H1 (cell line): ENCODE data around the gene PLP2. TPM values are rescaled to one million over a fixed set of nuclear protein-coding genes. Genes with fewer than 3 reads are reported as not detected.

Source experiments
- CTCF ChIA-PET: fragments of 300-600 bp; sonication (Branson Sonifier 250); formaldehyde crosslinking; loops from one replicate; lab custom pipeline; 2021; ENCODE audit not compliant: partially characterized antibody; lab: Charles Lee
- POLR2A ChIA-PET: fragments of 300-600 bp; sonication (Branson Sonifier 250); formaldehyde crosslinking; loops from one replicate; lab custom pipeline; 2021; ENCODE audit warnings: inconsistent platforms; ENCODE audit not compliant: partially characterized antibody; lab: Charles Lee
- DNase-seq, 2 experiments: peaks; one replicate each; pipeline versions ENCODE4 v3.0.0 to v3.0.0-alpha.2; 2010 to 2022; ENCODE audit warnings: low spot score in 2 of 2, low read depth in 1 of 2, mixed read lengths in 1 of 2
- FAIRE-seq: peaks from 2 replicates; lab custom pipeline; 2011; peaks lifted over from hg19 to GRCh38; lab: Jason Lieb, UNC
- H2AFZ ChIP-seq: 2 replicates; pipeline ENCODE4 v1.8.1; 2012; ENCODE audit warnings: low read length, inconsistent platforms
- H2AK5ac ChIP-seq: 2 replicates; pipeline ENCODE4 v1.6.1; 2013; ENCODE audit warnings: low read depth, low read length
- H2BK120ac ChIP-seq: replicated peaks from 2 replicates; pipeline ENCODE3; 2013; ENCODE audit warnings: low read depth, low read length, inconsistent platforms
- H2BK12ac ChIP-seq: 2 replicates; pipeline ENCODE4 v1.6.1; 2013; ENCODE audit warnings: low read depth, low read length
- H2BK15ac ChIP-seq: 2 replicates; pipeline ENCODE4 v1.6.1; 2013; ENCODE audit warnings: low read length
- H2BK20ac ChIP-seq: 2 replicates; pipeline ENCODE4 v1.6.1; 2013; ENCODE audit warnings: low read length
- H2BK5ac ChIP-seq: 2 replicates; pipeline ENCODE4 v1.6.1; 2013; ENCODE audit warnings: low read depth, low read length
- H3K14ac ChIP-seq: 2 replicates; pipeline ENCODE4 v1.6.1; 2013; ENCODE audit warnings: inconsistent platforms; ENCODE audit not compliant: insufficient read length
- H3K18ac ChIP-seq: 2 replicates; pipeline ENCODE4 v1.6.1; 2013; ENCODE audit warnings: low read length; ENCODE audit errors: extremely low read depth
- H3K23ac ChIP-seq: 2 replicates; pipeline ENCODE4 v1.6.1; 2013; ENCODE audit warnings: inconsistent platforms; ENCODE audit not compliant: insufficient read length
- H3K23me2 ChIP-seq: 2 replicates; pipeline ENCODE4 v1.6.1; 2013; ENCODE audit warnings: low read depth, low read length
- H3K27ac ChIP-seq: 2 replicates; pipeline ENCODE4 v1.6.1; 2011; ENCODE audit warnings: low read depth, low read length, inconsistent platforms
- H3K27me3 ChIP-seq, 4 experiments: replicated peaks in 1 of 4; 1 replicate in 1 of 4; 2 replicates in 3 of 4; pipeline versions ENCODE4 v1.6.1 to v1.8.1; 2011 to 2013; ENCODE audit warnings: low read length in 3 of 4, mild to moderate bottlenecking in 3 of 4, inconsistent platforms in 2 of 4, mixed read lengths in 2 of 4, moderate library complexity in 1 of 4; ENCODE audit not compliant: control insufficient read depth in 3 of 4, insufficient read depth in 3 of 4; ENCODE audit errors: extremely low read depth in 1 of 4
- H3K36me3 ChIP-seq, 4 experiments: 2 replicates each; pipeline versions ENCODE4 v1.6.1 to v1.8.1; 2011 to 2013; ENCODE audit warnings: mild to moderate bottlenecking in 4 of 4, low read length in 3 of 4, moderate library complexity in 2 of 4, control low read depth in 1 of 4, inconsistent platforms in 1 of 4; ENCODE audit not compliant: insufficient read depth in 4 of 4, control insufficient read depth in 2 of 4
- H3K4ac ChIP-seq: replicated peaks from 2 replicates; pipeline ENCODE3; 2013; ENCODE audit warnings: low read length, low read depth, mixed read lengths, inconsistent platforms; ENCODE audit not compliant: insufficient read length
- H3K4me1 ChIP-seq, 4 experiments: replicated peaks in 1 of 4; 1 replicate in 1 of 4; 2 replicates in 3 of 4; pipeline versions ENCODE4 v1.6.1 to v1.8.1; 2011 to 2013; ENCODE audit warnings: low read length in 3 of 4, inconsistent platforms in 2 of 4, mixed read lengths in 1 of 4; ENCODE audit not compliant: insufficient read depth in 4 of 4, control insufficient read depth in 3 of 4
- H3K4me2 ChIP-seq, 2 experiments: 2 replicates each; pipeline versions ENCODE4 v1.6.1 to v1.8.1; 2011 to 2013; ENCODE audit warnings: low read depth in 2 of 2, low read length in 2 of 2, control low read depth in 1 of 2, inconsistent platforms in 1 of 2, mild to moderate bottlenecking in 1 of 2; ENCODE audit not compliant: insufficient read depth in 1 of 2
- H3K4me3 ChIP-seq, 4 experiments: fragments of 200-600, 300-600 bp in 1 of 4; sonication (generic), shearing (Covaris generic), sonication (Bioruptor Twin) in 1 of 4; 2 replicates each; pipeline versions ENCODE4 v1.5.1 to v1.8.1; 2011 to 2016; ENCODE audit warnings: low read length in 4 of 4, low read depth in 3 of 4, control low read depth in 2 of 4, inconsistent platforms in 2 of 4, mild to moderate bottlenecking in 2 of 4, mixed read lengths in 1 of 4, moderate library complexity in 1 of 4; ENCODE audit not compliant: insufficient read depth in 2 of 4; ENCODE audit errors: extremely low read depth in 1 of 4
- H3K56ac ChIP-seq: replicated peaks from 2 replicates; pipeline ENCODE3; 2013; ENCODE audit warnings: low read depth, mild to moderate bottlenecking, mixed read lengths, low read length, inconsistent platforms; ENCODE audit not compliant: insufficient read length
- H3K79me1 ChIP-seq: 2 replicates; pipeline ENCODE4 v1.6.1; 2013; ENCODE audit warnings: low read depth, low read length, control low read depth
- H3K79me2 ChIP-seq, 2 experiments: 2 replicates each; pipeline versions ENCODE4 v1.6.1 to v1.8.1; 2012 to 2013; ENCODE audit warnings: low read length in 2 of 2, mild to moderate bottlenecking in 2 of 2, inconsistent platforms in 1 of 2; ENCODE audit not compliant: insufficient read depth in 2 of 2, control insufficient read depth in 1 of 2
- H3K9ac ChIP-seq, 4 experiments: replicated peaks in 1 of 4; 1 replicate in 1 of 4; 2 replicates in 3 of 4; pipeline versions ENCODE4 v1.6.1 to v1.8.1; 2011 to 2013; ENCODE audit warnings: low read depth in 3 of 4, low read length in 3 of 4, control low read depth in 2 of 4, mild to moderate bottlenecking in 2 of 4, moderate library complexity in 2 of 4, inconsistent platforms in 1 of 4; ENCODE audit errors: extremely low read depth in 1 of 4
- H3K9me3 ChIP-seq, 2 experiments: 2 replicates each; pipeline versions ENCODE4 v1.6.1 to v1.8.1; 2012 to 2013; ENCODE audit warnings: mild to moderate bottlenecking in 2 of 2, moderate library complexity in 2 of 2, control low read depth in 1 of 2, inconsistent platforms in 1 of 2, low read depth in 1 of 2, low read length in 1 of 2, mixed read lengths in 1 of 2; ENCODE audit not compliant: insufficient read depth in 2 of 2
- H4K20me1 ChIP-seq, 2 experiments: replicated peaks in 1 of 2; 2 replicates each; pipeline versions ENCODE3 to v1.8.1; 2011 to 2013; ENCODE audit warnings: inconsistent platforms in 2 of 2, low read length in 2 of 2, mild to moderate bottlenecking in 1 of 2; ENCODE audit not compliant: insufficient read depth in 2 of 2, control insufficient read depth in 1 of 2
- H4K5ac ChIP-seq: 2 replicates; pipeline ENCODE4 v1.6.1; 2013; ENCODE audit warnings: low read length, low read depth, mixed read lengths, inconsistent platforms; ENCODE audit not compliant: insufficient read length
- H4K8ac ChIP-seq: 2 replicates; pipeline ENCODE4 v1.8.0; 2013; ENCODE audit warnings: mild to moderate bottlenecking, moderate library complexity, low read length, inconsistent platforms; ENCODE audit not compliant: insufficient read depth; ENCODE audit errors: extremely low read depth
- H4K91ac ChIP-seq: replicated peaks from 2 replicates; pipeline ENCODE3; 2013; ENCODE audit warnings: low read length, mixed read lengths, inconsistent platforms; ENCODE audit not compliant: insufficient read length
- E2F6 ChIP-seq: IDR thresholded peaks from 2 replicates; pipeline ENCODE4 v1.6.1; 2012; ENCODE audit warnings: inconsistent platforms
- KDM1A ChIP-seq: fragments of 200-600, 300-600 bp; sonication (generic); IDR thresholded peaks from 2 replicates; pipeline ENCODE4 v1.7.1; 2016; ENCODE audit warnings: mild to moderate bottlenecking, low read length, borderline replicate concordance
- KDM5A ChIP-seq: fragments of 200-600 bp; IDR thresholded peaks from 2 replicates; pipeline ENCODE4 v1.7.1; 2012; ENCODE audit warnings: mild to moderate bottlenecking, low read length, inconsistent platforms, mixed read lengths
- RXRA ChIP-seq: IDR thresholded peaks from 2 replicates; pipeline ENCODE4 v1.6.1; 2011; ENCODE audit warnings: low read depth, mild to moderate bottlenecking, low read length, moderate library complexity; ENCODE audit not compliant: insufficient read depth
- SIN3A ChIP-seq, 2 experiments: IDR thresholded peaks in 1 of 2; conservative IDR thresholded peaks in 1 of 2; 2 replicates each; pipeline ENCODE4 v1.6.1; 2011 to 2012; ENCODE audit warnings: low read length in 2 of 2, improper control_type of control experiment in 1 of 2, low read depth in 1 of 2, mild to moderate bottlenecking in 1 of 2
- YY1 ChIP-seq: IDR thresholded peaks from 2 replicates; pipeline ENCODE4 v1.6.1; 2011; ENCODE audit warnings: low read depth, mild to moderate bottlenecking, low read length
- WGBS, 2 experiments: shearing (Covaris generic) in 1 of 2; methylation state at CpG; one replicate each; pipeline versions ENCODE4 v1.1.6 to v1.1.7; 2013 to 2015; ENCODE audit warnings: low lambda C conversion rate in 2 of 2, mixed read lengths in 2 of 2, inconsistent platforms in 1 of 2, low coverage in 1 of 2, missing lambda C conversion rate in 1 of 2; ENCODE audit not compliant: insufficient replicate concordance in 2 of 2, insufficient coverage in 1 of 2, insufficient read length in 1 of 2; ENCODE audit errors: extremely low coverage in 1 of 2, missing lambda C conversion rate in 1 of 2; 5-methylcytosine and 5-hydroxymethylcytosine counted together
- polyA plus RNA-seq, 7 experiments: library from polyadenylated mRNA; depleted of rRNA in 3 of 7; stranded (reverse) in 5 of 7; unstranded in 2 of 7; fragments of >200 nt in 5 of 7; fragments of 200-250 nt in 2 of 7; gene quantifications; 1 replicate in 5 of 7; 2 replicates in 1 of 7; 4 replicates in 1 of 7; pipeline versions ENCODE4 v1.2.1 to v1.2.3, GENCODE V29; 2011 to 2013; ENCODE audit warnings: missing spikeins in 2 of 7, mixed read lengths in 2 of 7
- total RNA-seq: library from RNA; stranded (reverse); fragmentation: NEBNext Ultra II Directional; extraction: Animal tissue kit (Norgen Biotek cat#: 25700); gene quantifications from 2 replicates; pipeline ENCODE4 v1.2.1, GENCODE V29; 2021

Gene PLP2
- total and polyA plus RNA-seq, 2 of the 8 experiments (the other 6 are each of a cell fraction or from before 2014, with no cell fraction given): 10.3 to 23.4 TPM

DNA sequence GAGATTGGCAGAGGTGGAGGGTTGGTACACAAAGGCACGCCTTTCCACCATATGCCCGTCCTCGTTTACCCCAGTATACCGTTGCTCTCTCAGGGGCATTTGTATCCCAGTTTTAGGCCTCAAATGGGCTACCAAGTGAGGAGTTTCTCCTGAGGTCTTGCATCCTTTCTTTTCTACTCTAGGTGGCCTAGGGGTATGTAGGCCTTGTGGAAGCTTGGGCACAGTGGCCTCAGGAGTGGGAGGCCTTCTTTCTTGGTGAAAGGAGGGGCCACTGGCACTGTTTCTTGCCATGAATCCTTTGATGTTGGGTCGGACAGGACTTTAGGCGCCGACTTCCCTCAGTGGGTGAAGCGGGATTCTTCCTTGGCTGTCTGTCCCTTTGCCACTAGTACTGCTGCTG is 24.4 kb upstream of the PLP2 start:
- Histone ChIP-seq H4K5ac (no peak overlapping the region), H3K79me1 (no peaks in the 10 kb centered on the region), H4K91ac (no peak overlapping the region), H3K4me2 (no peak overlapping the region), H2BK5ac (no peak overlapping the region), H2AK5ac (no peak overlapping the region), H3K14ac (no peak overlapping the region), H3K79me2 (no peaks in the 10 kb centered on the region), H3K18ac (no peak overlapping the region), H2BK12ac (no peak overlapping the region), H3K4me1 (no peaks in the 10 kb centered on the region), H3K36me3 (no peaks in the 10 kb centered on the region), H2BK120ac (no peak overlapping the region), H2AFZ (no peak overlapping the region), H3K23ac (no peak overlapping the region), H3K4ac (no peak overlapping the region), H4K20me1 (no peaks in the 10 kb centered on the region), H3K4me3 (no peak overlapping the region), H3K23me2 (no peaks in the 10 kb centered on the region), H3K9ac (no peak overlapping the region), H3K56ac (no peak overlapping the region), H3K9me3 (no peaks in the 10 kb centered on the region)
- no peak for FAIRE-seq
- ChIA-PET CTCF (interaction anchor here (1.1 kb wide), 1 partner anchor 12 kb away, joined by 3 read pairs; no protein-coding TSS in a partner anchor), POLR2A (no interaction called here)
- WGBS, 2 experiments: 95% methylated on average over 8 of the region's 8 CpGs; no CpG with 5 or more reads in 1 of the 2 experiments
- DNase-seq: no peak
- TF ChIP-seq KDM5A (no peak), KDM1A (no peak), SIN3A (conservative IDR thresholded peaks at IDR 0.05 in 1 of 2, IDR thresholded peaks at IDR 0.05 in 1 of 2; ENCODE audit: low read depth in 1 of 2, low read length in 2 of 2) (no peak), YY1 (no peak), E2F6 (no peak), RXRA (no peak)
- TF ChIP-seq, all 59 proteins: peak for 0
- no peak overlapping the region for H3K27ac ChIP-seq
- H3K27me3 ChIP-seq: no peaks in the 10 kb centered on the region
- H4K8ac ChIP-seq: no peak overlapping the region
- no peak overlapping the region for H2BK20ac ChIP-seq
- H2BK15ac ChIP-seq: no peak overlapping the region
